IPS-NIHi11 (cell line): ENCODE measurements around the gene MAP4K4.

Experiments used
- DNase-seq: peaks from one replicate; pipeline ENCODE4 v3.0.0; 2012; ENCODE audit warnings: mixed read lengths, low spot score

MAP4K4 gene

DNA sequence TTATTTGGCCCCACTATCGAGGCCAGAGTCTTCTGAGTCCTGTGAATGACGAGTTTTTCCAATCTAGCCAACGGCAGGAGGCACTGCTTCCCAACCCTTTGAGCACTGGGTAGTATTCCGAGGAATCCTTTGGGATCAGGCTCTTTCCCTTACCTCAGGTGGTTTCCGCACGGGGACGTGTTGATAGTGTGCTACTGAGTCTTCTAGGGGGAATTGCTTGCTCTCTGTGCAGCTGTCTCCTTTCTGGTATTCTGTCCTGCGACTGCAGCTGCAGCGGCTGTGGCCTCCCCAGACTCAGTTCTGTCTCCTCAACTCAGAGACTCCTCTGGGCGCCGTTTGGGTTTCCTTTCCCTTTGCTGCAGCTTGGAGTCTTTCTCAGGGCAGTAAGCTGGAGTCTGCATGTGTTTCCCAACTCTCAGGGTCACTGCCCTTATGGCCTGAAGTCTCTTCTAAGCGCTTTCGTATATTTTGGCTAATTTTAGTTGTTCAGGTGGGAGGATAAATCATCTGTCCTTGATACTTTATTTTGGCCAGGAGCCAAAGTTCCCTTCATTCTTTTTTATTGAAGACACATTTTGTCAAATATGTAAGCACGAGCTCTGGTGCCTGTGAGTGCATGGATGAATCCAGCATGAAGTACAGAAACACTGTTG is 118.4 kb downstream of the MAP4K4 start:
- DNase-seq, result no peak

DNA sequence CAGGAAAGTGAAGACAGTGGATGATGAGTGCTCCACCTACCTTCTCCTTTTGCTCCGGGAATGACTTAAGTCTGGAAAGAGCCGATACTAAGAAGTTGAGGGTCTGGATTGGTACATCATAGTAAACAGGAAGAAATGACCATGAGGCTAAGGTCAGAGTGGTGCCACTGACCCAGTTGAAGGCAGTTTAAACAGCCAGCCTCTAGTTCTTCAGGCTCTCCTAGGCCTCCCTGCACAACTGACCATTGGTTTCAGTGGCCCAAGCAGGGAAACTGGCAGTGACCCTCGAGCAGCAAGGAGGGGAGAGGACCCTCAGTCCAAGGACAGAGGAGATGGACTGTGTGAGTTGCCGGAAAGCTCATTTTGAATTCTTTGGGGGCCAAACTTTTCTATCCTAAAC is 119.1 kb downstream of the MAP4K4 start:
- DNase-seq, result no peak

DNA sequence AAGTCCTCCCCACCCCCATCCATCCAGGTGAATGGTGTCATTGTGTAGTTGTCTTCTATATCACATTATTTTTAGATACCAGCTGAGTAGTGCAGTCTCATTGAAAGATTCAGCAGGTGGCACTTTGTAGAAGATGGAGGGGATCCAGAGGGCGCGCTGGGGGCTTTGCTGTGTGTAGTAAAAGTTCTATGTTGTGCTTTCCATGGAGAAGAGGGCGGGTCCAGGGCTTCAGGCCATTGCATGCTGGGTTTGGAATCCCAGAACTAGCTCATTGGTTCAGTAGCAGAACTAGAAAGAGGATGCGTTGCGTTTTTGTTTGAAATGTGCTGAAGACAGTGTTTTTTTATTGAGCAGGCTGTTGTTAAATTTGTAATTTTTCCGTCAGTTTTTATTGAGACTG is 120.0 kb downstream of the MAP4K4 start:
- DNase-seq, result no peak

- no peak for DNase-seq
These were observed 121.3 kb downstream of the MAP4K4 start for GRCh38 chr2:101818531-101819451.

DNA sequence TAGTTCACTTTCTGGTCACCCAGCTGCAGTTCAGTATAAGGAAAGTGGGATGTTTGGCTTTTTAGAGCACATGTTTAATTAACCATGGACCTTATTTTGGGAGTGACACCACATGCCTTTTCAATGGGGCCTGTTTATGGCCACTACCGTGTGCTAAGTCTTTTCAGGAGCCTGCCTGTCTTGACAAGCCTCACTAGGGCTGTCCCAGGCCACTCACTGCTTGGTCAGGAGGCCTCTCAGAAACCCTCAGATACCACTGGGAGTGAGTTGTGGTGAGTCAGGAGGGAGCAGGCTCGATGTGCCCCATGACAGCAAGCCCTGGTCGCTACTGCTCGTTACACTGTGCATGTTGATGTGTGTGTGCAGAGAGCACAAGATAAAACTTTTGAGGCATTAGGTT is 123.0 kb downstream of the MAP4K4 start:
- DNase-seq, result no peak

DNA sequence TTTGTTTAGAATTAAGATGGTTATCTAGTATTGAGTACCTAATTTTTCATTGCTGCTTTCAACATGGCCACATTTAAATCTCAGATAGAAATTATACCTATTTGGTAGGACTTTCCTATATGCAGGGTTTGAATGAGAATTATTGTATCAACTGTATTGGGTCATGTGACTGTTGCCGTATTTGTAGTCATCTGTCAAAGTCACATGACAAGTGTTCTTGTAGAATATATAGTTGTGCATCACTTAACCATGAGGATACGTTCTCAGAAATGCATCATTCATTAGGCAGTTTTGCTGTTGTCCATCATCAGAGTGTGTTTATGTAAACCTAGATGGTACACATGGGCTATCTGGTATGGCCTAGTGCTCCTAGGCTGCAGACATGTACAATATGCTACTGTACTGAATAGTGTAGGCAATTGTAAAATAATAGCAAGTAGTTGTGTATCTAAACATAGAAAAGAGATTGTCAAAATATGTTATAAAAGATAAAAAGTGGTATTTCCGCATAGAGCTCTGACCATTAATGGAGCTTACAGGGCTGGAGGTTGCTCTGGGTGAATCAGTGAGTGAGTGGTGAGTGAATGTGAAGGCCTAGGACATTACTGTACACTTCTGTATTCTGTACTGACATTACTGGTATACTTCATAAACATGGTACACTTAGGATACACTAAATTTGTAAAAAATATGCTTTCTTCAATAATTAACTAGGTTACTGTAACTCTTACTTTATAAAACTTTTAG is 123.7 kb downstream of the MAP4K4 start:
- DNase-seq, result no peak

- DNase-seq, result no peak
These were observed 124.4 kb downstream of the MAP4K4 start for GRCh38 chr2:101821828-101822458.

GRCh38 chr2:101823347-101823791 is 125.9 kb downstream of the MAP4K4 start:
- DNase-seq, result peak; percentile 53

- DNase-seq, result no peak
These were observed 126.4 kb downstream of the MAP4K4 start for GRCh38 chr2:101823859-101824258.

- no peak for DNase-seq
These were observed 129.2 kb downstream of the MAP4K4 start for GRCh38 chr2:101826716-101827115.

- no peak for DNase-seq
These were observed 129.7 kb downstream of the MAP4K4 start for GRCh38 chr2:101827246-101827645.

DNA sequence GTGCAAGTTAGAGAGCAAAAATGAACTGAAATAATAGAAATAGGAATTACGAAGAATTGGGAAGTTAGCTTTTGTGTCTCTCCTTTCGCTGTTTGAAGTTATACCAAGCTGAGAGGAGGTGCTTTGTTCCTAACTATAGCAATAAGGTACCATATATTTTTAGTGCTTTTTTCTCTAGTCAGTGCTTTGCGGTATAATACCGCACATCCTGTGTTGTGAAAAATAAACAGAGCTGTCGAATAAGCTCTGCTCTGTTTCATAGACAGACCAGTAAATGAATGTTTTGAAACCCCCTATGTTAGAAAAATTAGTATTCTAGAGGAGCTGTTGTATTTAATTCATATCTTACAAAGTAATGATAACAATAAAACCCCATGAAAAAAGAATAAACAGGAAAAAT is 130.8 kb downstream of the MAP4K4 start:
- DNase-seq, result no peak

- DNase-seq, result no peak
These were observed 131.3 kb downstream of the MAP4K4 start for GRCh38 chr2:101828673-101829334.

DNA sequence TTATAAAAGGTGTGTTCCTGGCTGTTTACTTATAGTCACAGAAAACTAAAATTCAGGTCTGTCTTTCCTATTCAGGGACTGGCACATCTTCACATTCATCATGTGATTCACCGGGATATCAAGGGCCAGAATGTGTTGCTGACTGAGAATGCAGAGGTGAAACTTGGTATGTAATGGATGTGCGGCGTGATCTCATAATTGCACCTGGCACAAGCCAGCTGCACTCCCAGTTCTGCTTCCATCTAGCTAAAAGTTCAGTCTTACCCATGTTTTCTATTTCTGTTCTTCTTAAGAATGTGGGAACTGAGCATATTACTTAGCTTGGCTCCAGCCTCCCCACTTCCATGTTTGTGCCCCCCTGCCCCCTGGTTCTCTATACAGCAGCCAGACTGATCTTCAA is 131.9 kb downstream of the MAP4K4 start:
- no peak for DNase-seq

DNA sequence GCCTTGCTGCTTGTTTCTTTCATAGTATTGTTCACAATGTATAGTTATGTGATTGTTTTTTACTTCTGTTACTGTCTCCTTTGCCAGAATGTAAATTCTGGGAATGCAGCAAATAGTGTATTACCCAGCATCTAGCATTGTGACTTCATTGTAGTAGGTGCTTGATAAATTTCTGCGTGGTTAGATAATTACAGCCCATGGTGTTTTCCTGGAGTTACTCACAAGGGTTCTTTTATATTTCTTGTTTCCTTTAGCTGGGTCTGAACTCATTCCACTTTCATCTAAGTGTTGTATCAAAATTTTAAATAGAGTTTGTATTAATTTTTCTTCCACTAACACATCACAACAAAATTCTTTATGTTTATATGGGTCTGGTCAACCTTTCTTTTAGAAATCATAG is 132.6 kb downstream of the MAP4K4 start:
- no peak for DNase-seq

GRCh38 chr2:101830555-101830954 is 133.0 kb downstream of the MAP4K4 start:
- DNase-seq, result no peak

DNA sequence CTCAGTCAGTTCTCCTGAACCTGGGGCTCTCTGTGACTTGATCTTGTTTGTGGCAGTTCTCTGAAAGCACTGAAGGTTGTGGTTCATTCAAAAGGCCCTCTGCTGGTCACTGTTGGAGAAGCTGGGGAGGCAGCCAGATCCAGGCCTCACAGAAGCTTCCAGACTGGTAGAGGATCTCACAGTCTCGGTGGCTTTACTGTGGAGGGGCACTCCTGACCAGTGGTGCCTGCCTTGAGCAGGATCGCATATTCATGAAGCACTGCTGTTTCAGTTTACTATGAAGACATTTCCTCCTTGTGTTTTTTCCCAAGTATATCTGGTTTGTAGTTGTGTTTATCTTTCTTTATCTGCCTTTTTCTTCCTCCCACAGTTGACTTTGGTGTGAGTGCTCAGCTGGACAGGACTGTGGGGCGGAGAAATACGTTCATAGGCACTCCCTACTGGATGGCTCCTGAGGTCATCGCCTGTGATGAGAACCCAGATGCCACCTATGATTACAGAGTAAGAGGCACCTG is 133.9 kb downstream of the MAP4K4 start:
- DNase-seq, result peak; percentile 65

DNA sequence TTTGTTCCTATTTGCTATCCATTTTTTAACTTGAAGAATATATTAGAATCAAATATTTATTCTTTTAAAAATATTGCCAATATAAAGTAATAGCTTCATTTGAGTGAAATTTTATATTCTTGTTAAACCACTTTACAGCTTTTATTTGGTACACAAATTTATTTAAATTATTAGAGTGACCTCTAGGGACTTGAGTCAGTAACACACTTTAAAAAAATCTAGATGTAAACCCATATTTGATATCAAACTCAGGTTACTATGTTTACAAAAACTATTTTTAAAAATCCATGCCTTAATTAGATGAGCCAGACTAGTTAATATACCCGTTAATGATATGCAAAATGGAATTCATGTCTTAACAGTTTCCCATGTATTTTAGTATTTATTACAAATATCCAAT is 134.6 kb downstream of the MAP4K4 start:
- DNase-seq, result no peak

- no peak for DNase-seq
These were observed 136.5 kb downstream of the MAP4K4 start for GRCh38 chr2:101833890-101834523.

DNA sequence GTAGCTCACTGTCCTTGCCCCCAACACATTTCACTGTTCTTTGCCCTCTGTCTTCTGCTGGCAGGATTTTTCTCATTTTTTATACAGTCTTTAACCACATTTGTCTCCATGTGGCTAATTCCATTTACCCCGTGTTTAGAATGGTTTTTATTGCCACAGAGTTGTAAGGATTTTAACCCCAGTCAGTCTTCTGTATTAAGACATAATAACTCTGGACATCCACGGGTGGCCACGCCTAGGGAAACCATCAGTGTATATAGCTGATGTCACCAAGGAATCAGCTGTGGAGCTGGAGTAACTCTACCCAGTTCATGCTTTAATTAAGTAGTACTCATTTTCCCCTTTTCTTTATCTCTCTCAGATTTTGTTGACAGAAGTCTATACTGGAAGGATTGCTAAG is 139.8 kb downstream of the MAP4K4 start:
- DNase-seq, result no peak
